LNCaP clone FGC (cell line): ENCODE measurements around the gene PACSIN1.

Experiments used
- DNase-seq: peaks from one replicate; pipeline ENCODE4 v3.0.0-alpha.2; 2011; ENCODE audit warnings: low read depth
- H3K4me3 ChIP-seq: 2 replicates; pipeline ENCODE4 v1.5.1; 2011; ENCODE audit warnings: mild to moderate bottlenecking, low read depth, low read length, control low read depth
- TF ChIP-seq, protein P1 (sequence below): IDR thresholded peaks from 2 replicates; pipeline ENCODE4 v1.5.1; 2012; ENCODE audit warnings: mild to moderate bottlenecking; ENCODE audit not compliant: control insufficient read depth, insufficient read depth; ENCODE audit errors: extremely low read depth

Gene PACSIN1

GRCh38 chr6:34513646-34514045 is 47.8 kb downstream of the PACSIN1 start:
- no peak overlapping the region for H3K4me3 ChIP-seq
- TF ChIP-seq, protein P1, sequence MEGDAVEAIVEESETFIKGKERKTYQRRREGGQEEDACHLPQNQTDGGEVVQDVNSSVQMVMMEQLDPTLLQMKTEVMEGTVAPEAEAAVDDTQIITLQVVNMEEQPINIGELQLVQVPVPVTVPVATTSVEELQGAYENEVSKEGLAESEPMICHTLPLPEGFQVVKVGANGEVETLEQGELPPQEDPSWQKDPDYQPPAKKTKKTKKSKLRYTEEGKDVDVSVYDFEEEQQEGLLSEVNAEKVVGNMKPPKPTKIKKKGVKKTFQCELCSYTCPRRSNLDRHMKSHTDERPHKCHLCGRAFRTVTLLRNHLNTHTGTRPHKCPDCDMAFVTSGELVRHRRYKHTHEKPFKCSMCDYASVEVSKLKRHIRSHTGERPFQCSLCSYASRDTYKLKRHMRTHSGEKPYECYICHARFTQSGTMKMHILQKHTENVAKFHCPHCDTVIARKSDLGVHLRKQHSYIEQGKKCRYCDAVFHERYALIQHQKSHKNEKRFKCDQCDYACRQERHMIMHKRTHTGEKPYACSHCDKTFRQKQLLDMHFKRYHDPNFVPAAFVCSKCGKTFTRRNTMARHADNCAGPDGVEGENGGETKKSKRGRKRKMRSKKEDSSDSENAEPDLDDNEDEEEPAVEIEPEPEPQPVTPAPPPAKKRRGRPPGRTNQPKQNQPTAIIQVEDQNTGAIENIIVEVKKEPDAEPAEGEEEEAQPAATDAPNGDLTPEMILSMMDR: no peak
- DNase-seq: no peak

DNA sequence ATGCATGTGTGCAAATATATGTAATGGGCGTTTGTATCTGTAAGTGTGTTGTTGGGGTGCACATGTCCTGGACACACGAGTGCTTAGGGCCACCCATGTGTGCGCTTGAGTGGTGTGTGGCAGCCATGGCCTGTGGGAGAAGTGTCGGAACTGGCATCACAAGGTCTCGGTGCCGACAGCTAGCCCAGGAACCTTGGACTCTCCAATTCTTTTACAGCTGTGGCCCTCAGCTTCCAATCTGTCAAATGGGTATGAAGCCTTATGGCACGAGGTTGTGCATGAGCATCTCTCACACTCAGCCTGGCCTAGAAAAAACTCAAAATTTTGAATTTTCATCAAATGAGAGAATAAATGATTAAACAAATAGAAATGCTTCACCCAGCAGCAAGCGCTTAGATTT is 48.2 kb downstream of the PACSIN1 start:
- no peak for DNase-seq
- TF ChIP-seq, protein P1: no peak
- no peak overlapping the region for H3K4me3 ChIP-seq

- no peak overlapping the region for H3K4me3 ChIP-seq
- TF ChIP-seq, protein P1: no peak
- DNase-seq: no peak
Observed at GRCh38 chr6:34514593-34515472, 49.0 kb downstream of the PACSIN1 start.

- H3K4me3 ChIP-seq: no peak overlapping the region
- TF ChIP-seq, protein P1: no peak
- no peak for DNase-seq
Observed at GRCh38 chr6:34515473-34516387, 49.9 kb downstream of the PACSIN1 start.

GRCh38 chr6:34516391-34517324 is 50.8 kb downstream of the PACSIN1 start:
- no peak overlapping the region for H3K4me3 ChIP-seq
- no peak for DNase-seq
- TF ChIP-seq, protein P1: no peak

- no peak for DNase-seq
- TF ChIP-seq, protein P1: no peak
- H3K4me3 ChIP-seq: no peak overlapping the region
Observed at GRCh38 chr6:34517461-34517881, 51.6 kb downstream of the PACSIN1 start.
